Pancreas (tissue), 10 donors: ENCODE measurements around the gene SPTB. TPM values are rescaled to one million over a fixed set of nuclear protein-coding genes. Genes with fewer than 3 reads are reported as not detected.
A peak's percentile ranks its signal among the peaks of the same experiment; 100 is the strongest.

Experiments used
- ATAC-seq, 4 donors: fragments of 200-7000 bp; cut with Tn5 transposase; one replicate each; pipeline versions ENCODE4 v1.8.0 to v1.9.1; 2020; ENCODE audit warnings: mild to moderate bottlenecking in 4 of 4, moderate library complexity in 4 of 4
- DNase-seq, 6 donors: peaks; one replicate each; pipeline ENCODE4 v3.0.0-alpha.2; 2020
- FAIRE-seq: peaks from 2 replicates; lab custom pipeline; 2012; peaks lifted over from hg19 to GRCh38; lab: Jason Lieb, UNC
- H3K27ac ChIP-seq, 4 donors: fragments of 200-600 bp; sonication (generic); 1 replicate in 3 of 4; 2 replicates in 1 of 4; pipeline versions ENCODE4 v1.5.0 to v1.8.0; 2020
- H3K27me3 ChIP-seq, 4 donors: fragments of 200-600 bp; one replicate each; pipeline ENCODE4 v1.8.0; 2021
- H3K36me3 ChIP-seq, 3 donors: fragments of 200-600 bp; sonication (generic) in 1 of 3; one replicate each; pipeline versions ENCODE4 v1.5.0 to v1.8.0; 2020 to 2021
- H3K4me1 ChIP-seq, 3 donors: fragments of 200-600 bp; one replicate each; pipeline ENCODE4 v1.8.0; 2021
- H3K4me3 ChIP-seq, 4 donors: fragments of 200-600 bp; sonication (generic) in 2 of 4; one replicate each; pipeline versions ENCODE4 v1.5.0 to v1.8.0; 2020 to 2021
- H3K9me3 ChIP-seq, 4 donors: fragments of 200-600 bp; one replicate each; pipeline ENCODE4 v1.8.0; 2021
- CTCF ChIP-seq, 4 donors: fragments of 200-600 bp; sonication (generic) in 3 of 4; IDR thresholded peaks; one replicate each; pipeline versions ENCODE4 v1.5.0 to v1.8.0; 2021; ENCODE audit warnings: antibody characterized with exemption in 4 of 4
- WGBS, 2 donors: extraction: QIAGEN DNeasy Blood & Tissue Kit; methylation state at CpG; one replicate each; pipeline ENCODE4 v1.1.7; 2013; 5-methylcytosine and 5-hydroxymethylcytosine counted together
- intact Hi-C, 3 donors: fragments of 100-400 bp; cut with DNase I; formaldehyde crosslinking; loops; one replicate each; pipeline versions ENCODE4 v1.11.1 to v1.14.2; 2022
- polyA plus RNA-seq, 2 donors: library from polyadenylated mRNA; stranded (reverse); fragments of 200-250 nt; gene quantifications; one replicate each; pipeline ENCODE4 v1.2.3, GENCODE V29; 2013
- total RNA-seq, 6 donors: library from RNA; stranded (reverse); fragmentation: NEBNext Ultra II Directional in 4 of 6; extraction: Animal tissue kit (Norgen Biotek cat#: 25700) in 4 of 6; gene quantifications; one replicate each; pipeline versions ENCODE4 v1.2.1 to v1.2.4, GENCODE V29; 2021 to 2023
- donor health status: healthy with polysubstance abuse.
- donor health status: DM: no; HTN: no; CAD: no; lungs with moderate emphysema.
- donor health status: DM: no; HTN: no; CAD: no.
- donor health status: control.
- donor health status: control.
- donor health status: Bipolar disorder and iron deficiency.
- donor health status: DM: yes; HTN: yes; CAD: no.
- donor health status: DM: no; HTN: no; CAD: no.
- donor health status: DM: no; HTN: no; CAD: no.
- donor health status: DM: yes; HTN: yes; CAD: no.

SPTB gene
- total and polyA plus RNA-seq, 8 donors, result 0.73 to 6.5 (median 2.8) TPM

DNA sequence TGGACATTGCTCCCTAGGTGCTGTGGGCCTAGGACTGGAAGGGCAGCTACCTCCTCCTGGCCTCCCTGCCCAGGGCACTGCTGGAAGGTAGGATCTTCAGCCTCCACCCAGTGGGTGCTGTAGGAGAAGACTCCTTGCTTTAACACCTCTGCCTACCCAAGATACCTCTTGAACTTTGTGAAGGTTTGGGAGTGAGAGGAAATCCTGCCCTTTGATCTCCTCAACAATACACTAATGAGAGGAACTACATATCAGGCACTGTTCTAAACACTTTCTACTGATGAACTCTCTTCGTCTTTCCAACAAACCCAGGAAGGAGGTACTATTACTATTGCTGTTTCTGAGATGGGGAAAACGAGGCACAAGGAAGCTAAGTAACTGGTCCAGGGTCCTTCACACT is 108.5 kb downstream of the SPTB start:
- TF ChIP-seq CTCF (IDR thresholded peaks at IDR 0.05), result no peak
- intact Hi-C loops, result no loop called here
- DNase-seq (no peak), FAIRE-seq (no peak), ATAC-seq (no peak)
- no peaks in the 10 kb centered on the region for H3K4me1 ChIP-seq
- H3K27ac ChIP-seq, result no peak overlapping the region
- H3K9me3 ChIP-seq, result no peaks in the 10 kb centered on the region
- 59 to 78% methylated on average over 2 of the region's 2 CpGs for WGBS, 2 donors
- no peak overlapping the region for H3K4me3 ChIP-seq
- no peaks in the 10 kb centered on the region for H3K36me3 ChIP-seq
- H3K27me3 ChIP-seq, result no peaks in the 10 kb centered on the region

DNA sequence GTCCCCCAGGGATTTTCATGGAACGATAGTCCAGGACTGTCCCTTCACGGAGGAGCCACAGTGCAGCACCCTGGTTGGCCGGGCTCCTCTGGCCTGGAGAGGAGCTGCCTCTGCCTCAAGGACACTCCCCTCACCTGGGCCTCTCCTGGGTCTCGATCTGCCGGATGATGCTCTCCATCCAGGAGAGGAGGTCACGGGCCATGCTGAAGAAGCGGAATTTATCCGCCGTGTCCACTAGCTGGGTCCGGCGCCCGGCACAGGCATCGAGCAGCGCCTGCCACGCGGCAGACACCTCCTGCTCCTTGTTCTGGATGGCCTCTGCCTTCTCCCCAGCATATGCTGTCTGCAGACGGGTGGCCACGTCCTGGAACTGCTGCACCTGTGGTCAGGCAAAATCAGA is 109.0 kb downstream of the SPTB start:
- H3K4me3 ChIP-seq, result no peak overlapping the region
- no peaks in the 10 kb centered on the region for H3K9me3 ChIP-seq
- H3K4me1 ChIP-seq, result no peaks in the 10 kb centered on the region
- FAIRE-seq, result no peak
- 91 to 92% methylated on average over 18 of the region's 18 CpGs for WGBS, 2 donors
- intact Hi-C loops, result no loop called here
- DNase-seq, result no peak
- H3K27me3 ChIP-seq, result no peaks in the 10 kb centered on the region
- no peaks in the 10 kb centered on the region for H3K36me3 ChIP-seq
- no peak for ATAC-seq
- TF ChIP-seq CTCF (IDR thresholded peaks at IDR 0.05), result no peak
- H3K27ac ChIP-seq, result no peak overlapping the region

- 91 to 93% methylated on average over 17 of the region's 17 CpGs for WGBS, 2 donors
Observed at GRCh38 chr14:64769096-64770020, 110.3 kb downstream of the SPTB start.

GRCh38 chr14:64768401-64769095 is 111.2 kb downstream of the SPTB start:
- no peaks in the 10 kb centered on the region for H3K9me3 ChIP-seq
- no peak overlapping the region for H3K4me3 ChIP-seq
- DNase-seq, result no peak
- no peaks in the 10 kb centered on the region for H3K27me3 ChIP-seq
- WGBS, 2 donors, result 66 to 78% methylated on average over 9 to 13 of the region's 13 CpGs
- intact Hi-C loops, result loop anchor here in 2 of 3 donors (5.0 to 10.0 kb wide), 2 partner anchors 94 to 96 kb away; no protein-coding TSS in a partner anchor
- no peak for ATAC-seq
- no peaks in the 10 kb centered on the region for H3K36me3 ChIP-seq
- TF ChIP-seq CTCF (IDR thresholded peaks at IDR 0.05), result no peak
- no peak overlapping the region for H3K27ac ChIP-seq
- peaks cover 0 to 6% (median 0%) of the 10 kb centered on the region in 3 donors for H3K4me1 ChIP-seq
- no peak for FAIRE-seq

More at GRCh38 chr14:64769096-64770020, 110.3 kb downstream of the SPTB start:
- H3K27ac ChIP-seq, result no peak overlapping the region
- no peak for TF ChIP-seq CTCF (IDR thresholded peaks at IDR 0.05)
- no peaks in the 10 kb centered on the region for H3K27me3 ChIP-seq
- intact Hi-C loops, result loop anchor here in 2 of 3 donors (5.0 to 10.0 kb wide), 2 partner anchors 95 to 97 kb away; no protein-coding TSS in a partner anchor
- ATAC-seq (no peak), FAIRE-seq (no peak), DNase-seq (peak in 1 of 6 donors; percentile 34)
- no peaks in the 10 kb centered on the region for H3K9me3 ChIP-seq
- peaks cover 0 to 3% (median 0%) of the 10 kb centered on the region in 3 donors for H3K4me1 ChIP-seq
- no peaks in the 10 kb centered on the region for H3K36me3 ChIP-seq
- no peak overlapping the region for H3K4me3 ChIP-seq
